Esophagus (tissue), 2 donors: Measurements from ENCODE around the gene SLC12A4. TPM values are rescaled to one million over a fixed set of nuclear protein-coding genes. Genes with fewer than 3 reads are reported as not detected.

Experiments
- H3K27ac ChIP-seq, 2 donors: one replicate each; pipeline ENCODE4 v1.5.1; 2013; ENCODE audit warnings: low read depth in 2 of 2, mild to moderate bottlenecking in 2 of 2, inconsistent platforms in 1 of 2, low read length in 1 of 2, moderate library complexity in 1 of 2
- H3K27me3 ChIP-seq, 2 donors: one replicate each; pipeline ENCODE4 v1.6.1; 2013; ENCODE audit warnings: low read length in 2 of 2, control low read depth in 1 of 2, mild to moderate bottlenecking in 1 of 2; ENCODE audit not compliant: insufficient read depth in 2 of 2, control insufficient read depth in 1 of 2
- H3K36me3 ChIP-seq, 2 donors: one replicate each; pipeline ENCODE4 v1.6.1; 2013; ENCODE audit warnings: low read length in 1 of 2; ENCODE audit not compliant: control insufficient read depth in 2 of 2, insufficient read depth in 2 of 2
- H3K4me1 ChIP-seq, 2 donors: one replicate each; pipeline ENCODE4 v1.6.1; 2013; ENCODE audit warnings: low read length in 1 of 2; ENCODE audit not compliant: control insufficient read depth in 2 of 2, insufficient read depth in 2 of 2
- H3K4me3 ChIP-seq, 2 donors: one replicate each; pipeline ENCODE4 v1.5.1; 2013; ENCODE audit warnings: low read length in 2 of 2, mild to moderate bottlenecking in 2 of 2, low read depth in 1 of 2, moderate library complexity in 1 of 2
- H3K9me3 ChIP-seq, 2 donors: one replicate each; pipeline ENCODE4 v1.6.1; 2013; ENCODE audit warnings: mild to moderate bottlenecking in 2 of 2, low read depth in 1 of 2, low read length in 1 of 2, moderate library complexity in 1 of 2; ENCODE audit not compliant: control insufficient read depth in 2 of 2, insufficient read depth in 1 of 2
- WGBS, 2 donors: extraction: QIAGEN DNeasy Blood & Tissue Kit; methylation state at CpG; one replicate each; pipeline ENCODE4 v1.1.7; 2013; 5-methylcytosine and 5-hydroxymethylcytosine counted together
- polyA plus RNA-seq, 2 donors: library from polyadenylated mRNA; stranded (reverse); fragments of 200-250 nt; gene quantifications; one replicate each; pipeline ENCODE4 v1.2.3, GENCODE V29; 2013
- donor health status: healthy with polysubstance abuse.
- donor health status: Bipolar disorder and iron deficiency.

SLC12A4 gene
- polyA plus RNA-seq, 2 donors = 9.1 to 17.4 TPM

- Histone ChIP-seq H3K27ac (no peak overlapping the region), H3K4me3 (no peak overlapping the region), H3K4me1 (peaks cover 3 to 13% of the 10 kb centered on the region in 2 donors), H3K9me3 (no peaks in the 10 kb centered on the region), H3K27me3 (no peaks in the 10 kb centered on the region), H3K36me3 (peaks cover 3 to 33% of the 10 kb centered on the region in 2 donors)
- 90 to 93% methylated on average over 17 of the region's 17 CpGs for WGBS, 2 donors
Measured at GRCh38 chr16:67930678-67931211, 37.7 kb downstream of the SLC12A4 start.

- WGBS, 2 donors = 79 to 90% methylated on average over 14 of the region's 14 CpGs
- peaks cover 3 to 33% of the 10 kb centered on the region in 2 donors for H3K36me3 ChIP-seq
Measured at GRCh38 chr16:67930191-67930590, 38.2 kb downstream of the SLC12A4 start.

GRCh38 chr16:67928561-67929364 is 39.7 kb downstream of the SLC12A4 start:
- no peaks in the 10 kb centered on the region for H3K9me3 ChIP-seq
- no peaks in the 10 kb centered on the region for H3K27me3 ChIP-seq
- peaks cover 3 to 30% of the 10 kb centered on the region in 2 donors for H3K36me3 ChIP-seq
- H3K27ac ChIP-seq = no peak overlapping the region
- 44 to 48% methylated on average over 16 of the region's 16 CpGs for WGBS, 2 donors
- H3K4me1 ChIP-seq = peaks cover 0 to under 1% of the 10 kb centered on the region in 2 donors
- H3K4me3 ChIP-seq = no peak overlapping the region

More at GRCh38 chr16:67930191-67930590, 38.2 kb downstream of the SLC12A4 start:
- Histone ChIP-seq H3K9me3 (no peaks in the 10 kb centered on the region), H3K4me1 (peaks cover 3 to 10% of the 10 kb centered on the region in 2 donors), H3K4me3 (no peak overlapping the region), H3K27me3 (no peaks in the 10 kb centered on the region), H3K27ac (no peak overlapping the region)

- no peaks in the 10 kb centered on the region for H3K27me3 ChIP-seq
- peaks cover 0 to 3% of the 10 kb centered on the region in 2 donors for H3K4me1 ChIP-seq
- no peak overlapping the region for H3K4me3 ChIP-seq
- 72 to 74% methylated on average over 7 of the region's 7 CpGs for WGBS, 2 donors
- H3K27ac ChIP-seq = no peak overlapping the region
- H3K9me3 ChIP-seq = no peaks in the 10 kb centered on the region
- H3K36me3 ChIP-seq = peaks cover 3 to 28% of the 10 kb centered on the region in 2 donors
Measured at GRCh38 chr16:67928147-67928546, 40.3 kb downstream of the SLC12A4 start.

- Histone ChIP-seq H3K27ac (no peak overlapping the region), H3K4me1 (peaks cover 0 to 7% of the 10 kb centered on the region in 2 donors), H3K4me3 (no peak overlapping the region), H3K36me3 (peaks cover 3 to 28% of the 10 kb centered on the region in 2 donors), H3K9me3 (no peaks in the 10 kb centered on the region), H3K27me3 (no peaks in the 10 kb centered on the region)
- 81 to 89% methylated on average over 22 of the region's 22 CpGs for WGBS, 2 donors
Measured at GRCh38 chr16:67927131-67927941, 41.1 kb downstream of the SLC12A4 start.

- Histone ChIP-seq H3K27me3 (no peaks in the 10 kb centered on the region), H3K4me3 (no peak overlapping the region), H3K36me3 (peaks cover 3 to 28% of the 10 kb centered on the region in 2 donors), H3K9me3 (no peaks in the 10 kb centered on the region), H3K4me1 (peaks cover 0 to 7% of the 10 kb centered on the region in 2 donors), H3K27ac (no peak overlapping the region)
- 39 to 49% methylated on average over 13 of the region's 13 CpGs for WGBS, 2 donors
Measured at GRCh38 chr16:67926181-67926750, 42.2 kb downstream of the SLC12A4 start.

- peaks cover 3 to 24% of the 10 kb centered on the region in 2 donors for H3K36me3 ChIP-seq
- no peaks in the 10 kb centered on the region for H3K27me3 ChIP-seq
- 85 to 94% methylated on average over 10 of the region's 10 CpGs for WGBS, 2 donors
- H3K4me1 ChIP-seq = peaks cover 0 to 12% of the 10 kb centered on the region in 2 donors
- H3K27ac ChIP-seq = peak overlapping the region in 1 of 2 donors; percentile 40
- H3K9me3 ChIP-seq = no peaks in the 10 kb centered on the region
- no peak overlapping the region for H3K4me3 ChIP-seq
Measured at GRCh38 chr16:67924140-67924906, 44.1 kb downstream of the SLC12A4 start.

GRCh38 chr16:67923414-67924116 is 44.9 kb downstream of the SLC12A4 start:
- no peaks in the 10 kb centered on the region for H3K27me3 ChIP-seq
- no peak overlapping the region for H3K4me3 ChIP-seq
- H3K27ac ChIP-seq = peak overlapping the region in 1 of 2 donors; percentile 40
- H3K4me1 ChIP-seq = peaks cover 0 to 12% of the 10 kb centered on the region in 2 donors
- H3K9me3 ChIP-seq = no peaks in the 10 kb centered on the region
- 52 to 53% methylated on average over 10 of the region's 10 CpGs for WGBS, 2 donors
- H3K36me3 ChIP-seq = peaks cover 3 to 26% of the 10 kb centered on the region in 2 donors
